LNCaP clone FGC (cell line): Measurements from ENCODE around the gene ARHGAP29.

Experiments
- DNase-seq: peaks from one replicate; pipeline ENCODE4 v3.0.0-alpha.2; 2011; ENCODE audit warnings: low read depth
- H3K4me3 ChIP-seq: 2 replicates; pipeline ENCODE4 v1.5.1; 2011; ENCODE audit warnings: mild to moderate bottlenecking, low read depth, low read length, control low read depth
- CTCF ChIP-seq: IDR thresholded peaks from 2 replicates; pipeline ENCODE4 v1.5.1; 2012; ENCODE audit warnings: mild to moderate bottlenecking; ENCODE audit not compliant: control insufficient read depth, insufficient read depth; ENCODE audit errors: extremely low read depth

The ARHGAP29 gene

GRCh38 chr1:94275083-94275482 lies 37.7 kb upstream of the ARHGAP29 start:
- DNase-seq: no peak
- no peak overlapping the region for H3K4me3 ChIP-seq
- no peak for TF ChIP-seq CTCF

- TF ChIP-seq CTCF: no peak
- H3K4me3 ChIP-seq: no peak overlapping the region
- no peak for DNase-seq
Measured at GRCh38 chr1:94274561-94274960, 37.2 kb upstream of the ARHGAP29 start.

GRCh38 chr1:94273111-94273510 lies 35.7 kb upstream of the ARHGAP29 start:
- no peak for TF ChIP-seq CTCF
- no peak for DNase-seq
- no peak overlapping the region for H3K4me3 ChIP-seq

GRCh38 chr1:94272388-94272787 lies 35.0 kb upstream of the ARHGAP29 start:
- TF ChIP-seq CTCF: no peak
- H3K4me3 ChIP-seq: no peak overlapping the region
- DNase-seq: no peak

- DNase-seq: no peak
- no peak overlapping the region for H3K4me3 ChIP-seq
- no peak for TF ChIP-seq CTCF
Measured at GRCh38 chr1:94271373-94271772, 34.0 kb upstream of the ARHGAP29 start.

GRCh38 chr1:94270801-94271203 lies 33.4 kb upstream of the ARHGAP29 start:
- TF ChIP-seq CTCF: no peak
- no peak overlapping the region for H3K4me3 ChIP-seq
- no peak for DNase-seq

- no peak for TF ChIP-seq CTCF
- H3K4me3 ChIP-seq: no peak overlapping the region
- no peak for DNase-seq
Measured at GRCh38 chr1:94269921-94270320, 32.5 kb upstream of the ARHGAP29 start.
